GM13976 (cell line): ENCODE results near the gene HERC6.
"Not testable (repeated sequence)": the region's sequence is repeated elsewhere in the genome, so short reads cannot be mapped to it uniquely, and the experiment has no call there.

Experiments used
- DNase-seq: peaks from one replicate; pipeline ENCODE4 v3.0.0; 2012; ENCODE audit warnings: low spot score
- CTCF ChIP-seq: IDR thresholded peaks from 2 replicates; pipeline ENCODE4 v1.5.1; 2012; ENCODE audit warnings: borderline replicate concordance, mild to moderate bottlenecking; ENCODE audit not compliant: insufficient read depth; ENCODE audit errors: extremely low read depth, missing control alignments, control extremely low read depth
- in situ Hi-C: fragments of 300-500 bp; cut with MboI; formaldehyde crosslinking; loops from one replicate; pipeline ENCODE4 v1.12.0; 2022; ENCODE audit warnings: low sequenced_read_pairs, mixed read lengths, inconsistent platforms; ENCODE audit not compliant: unreplicated experiment

Gene HERC6

GRCh38 chr4:88378691-88379559 lies at the start of gene HERC6:
Gene HERC6, plus strand, starts transcription at chr4:88378852. Its CDS starts 70 bp downstream, at chr4:88378922.
- in situ Hi-C loops: loop anchor here (10.0 kb wide), 2 partner anchors 136 to 154 kb away; no protein-coding TSS in a partner anchor
- DNase-seq: peak; percentile 86

GRCh38 chr4:88333741-88334405 lies 44.8 kb upstream of the HERC6 start:
- in situ Hi-C loops: no loop called here
- TF ChIP-seq CTCF: no peak
- DNase-seq: no peak

More at GRCh38 chr4:88378691-88379559, at the start of gene HERC6:
- peak; percentile 88 for TF ChIP-seq CTCF

GRCh38 chr4:88335092-88335665 lies 43.5 kb upstream of the HERC6 start:
- DNase-seq: no peak
- in situ Hi-C loops: no loop called here
- TF ChIP-seq CTCF: no peak

GRCh38 chr4:88341227-88342192 lies 37.1 kb upstream of the HERC6 start:
- DNase-seq: no peak
- in situ Hi-C loops: no loop called here
- no peak for TF ChIP-seq CTCF

GRCh38 chr4:88346902-88347301 lies 31.8 kb upstream of the HERC6 start:
- DNase-seq, in situ Hi-C loops: not testable (repeated sequence)

- in situ Hi-C loops, DNase-seq: not testable (repeated sequence)
These were observed 29.9 kb upstream of the HERC6 start for GRCh38 chr4:88348761-88349160.

GRCh38 chr4:88350786-88351185 lies 27.9 kb upstream of the HERC6 start:
- in situ Hi-C loops: no loop called here
- no peak for DNase-seq

More at GRCh38 chr4:88350786-88351185, 27.9 kb upstream of the HERC6 start:
- TF ChIP-seq CTCF: no peak
